PFSK-1 (cell line): ENCODE measurements around the gene ADGRE1.

Experiments used
- FOXP2 ChIP-seq: optimal IDR thresholded peaks from 2 replicates; pipeline ENCODE3; 2011; ENCODE audit warnings: borderline replicate concordance, control low read depth, inconsistent platforms; ENCODE audit not compliant: insufficient read depth; ENCODE audit errors: extremely low read length, extremely low read depth
- POLR2AphosphoS5 ChIP-seq: IDR thresholded peaks from 2 replicates; pipeline ENCODE4 v1.6.1; 2012; ENCODE audit warnings: low read depth, mild to moderate bottlenecking, control low read depth, low read length, moderate library complexity
- SIN3A ChIP-seq: IDR thresholded peaks from 2 replicates; pipeline ENCODE4 v1.6.1; 2012; ENCODE audit warnings: mild to moderate bottlenecking, low read length, moderate library complexity, borderline replicate concordance; ENCODE audit not compliant: insufficient read depth
- TAF1 ChIP-seq: IDR thresholded peaks from 2 replicates; pipeline ENCODE4 v1.6.1; 2012; ENCODE audit warnings: low read length, control low read depth, borderline replicate concordance; ENCODE audit not compliant: insufficient read depth
- TF ChIP-seq, protein P1 (sequence below), 2 experiments: IDR thresholded peaks; 2 replicates each; pipeline versions ENCODE4 v1.6.1 to v1.8.0; 2011 to 2012; ENCODE audit warnings: low read depth in 2 of 2, low read length in 2 of 2, control low read depth in 1 of 2, inconsistent platforms in 1 of 2, mild to moderate bottlenecking in 1 of 2, moderate library complexity in 1 of 2; ENCODE audit not compliant: insufficient read depth in 1 of 2

Gene ADGRE1

DNA sequence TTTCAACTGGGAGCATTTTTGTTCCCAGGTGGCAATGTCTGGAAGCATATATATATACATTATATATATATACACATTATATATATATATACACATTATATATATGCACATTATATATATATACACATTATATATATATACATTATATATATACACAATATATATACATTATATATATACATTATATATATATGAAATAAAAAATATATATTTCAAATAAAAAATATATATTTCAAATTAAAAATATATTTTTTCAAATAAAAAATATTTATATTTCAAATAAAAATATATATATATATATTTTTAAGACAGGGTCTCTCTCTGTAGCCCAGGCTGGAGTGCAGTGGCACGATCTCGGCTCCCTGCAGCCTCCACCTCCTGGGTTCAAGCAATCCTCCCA is 61.5 kb downstream of the ADGRE1 start:
- TF ChIP-seq TAF1: no peak
- TF ChIP-seq, protein P1, sequence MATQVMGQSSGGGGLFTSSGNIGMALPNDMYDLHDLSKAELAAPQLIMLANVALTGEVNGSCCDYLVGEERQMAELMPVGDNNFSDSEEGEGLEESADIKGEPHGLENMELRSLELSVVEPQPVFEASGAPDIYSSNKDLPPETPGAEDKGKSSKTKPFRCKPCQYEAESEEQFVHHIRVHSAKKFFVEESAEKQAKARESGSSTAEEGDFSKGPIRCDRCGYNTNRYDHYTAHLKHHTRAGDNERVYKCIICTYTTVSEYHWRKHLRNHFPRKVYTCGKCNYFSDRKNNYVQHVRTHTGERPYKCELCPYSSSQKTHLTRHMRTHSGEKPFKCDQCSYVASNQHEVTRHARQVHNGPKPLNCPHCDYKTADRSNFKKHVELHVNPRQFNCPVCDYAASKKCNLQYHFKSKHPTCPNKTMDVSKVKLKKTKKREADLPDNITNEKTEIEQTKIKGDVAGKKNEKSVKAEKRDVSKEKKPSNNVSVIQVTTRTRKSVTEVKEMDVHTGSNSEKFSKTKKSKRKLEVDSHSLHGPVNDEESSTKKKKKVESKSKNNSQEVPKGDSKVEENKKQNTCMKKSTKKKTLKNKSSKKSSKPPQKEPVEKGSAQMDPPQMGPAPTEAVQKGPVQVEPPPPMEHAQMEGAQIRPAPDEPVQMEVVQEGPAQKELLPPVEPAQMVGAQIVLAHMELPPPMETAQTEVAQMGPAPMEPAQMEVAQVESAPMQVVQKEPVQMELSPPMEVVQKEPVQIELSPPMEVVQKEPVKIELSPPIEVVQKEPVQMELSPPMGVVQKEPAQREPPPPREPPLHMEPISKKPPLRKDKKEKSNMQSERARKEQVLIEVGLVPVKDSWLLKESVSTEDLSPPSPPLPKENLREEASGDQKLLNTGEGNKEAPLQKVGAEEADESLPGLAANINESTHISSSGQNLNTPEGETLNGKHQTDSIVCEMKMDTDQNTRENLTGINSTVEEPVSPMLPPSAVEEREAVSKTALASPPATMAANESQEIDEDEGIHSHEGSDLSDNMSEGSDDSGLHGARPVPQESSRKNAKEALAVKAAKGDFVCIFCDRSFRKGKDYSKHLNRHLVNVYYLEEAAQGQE (IDR thresholded peaks at IDR 0.05; ENCODE audit: insufficient read depth in 1 of 2, low read depth in 2 of 2, low read length in 2 of 2): no peak
- TF ChIP-seq SIN3A: no peak
- no peak for TF ChIP-seq FOXP2
- TF ChIP-seq POLR2AphosphoS5: no peak

DNA sequence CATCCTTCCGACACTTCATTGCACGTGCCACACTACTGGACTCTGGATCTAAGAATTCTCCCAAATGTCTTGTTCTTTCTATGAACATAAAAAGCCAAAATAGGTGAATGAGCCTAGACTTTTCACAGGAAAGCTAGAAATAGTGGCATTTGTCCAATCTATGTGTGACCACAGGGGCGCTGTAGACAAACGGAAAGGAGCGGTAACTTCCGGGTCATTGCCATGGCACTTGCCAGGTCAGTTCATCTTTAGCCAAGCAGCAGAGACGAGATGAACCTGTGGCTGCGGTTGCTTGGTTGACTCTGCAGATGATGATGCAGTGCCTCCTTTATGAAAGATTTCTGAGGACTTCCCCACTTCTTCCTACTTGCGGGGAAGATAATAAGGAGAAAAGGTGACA is 65.6 kb downstream of the ADGRE1 start:
- no peak for TF ChIP-seq TAF1
- TF ChIP-seq, protein P1 (IDR thresholded peaks at IDR 0.05; ENCODE audit: insufficient read depth in 1 of 2, low read depth in 2 of 2, low read length in 2 of 2): no peak
- TF ChIP-seq SIN3A: no peak
- no peak for TF ChIP-seq POLR2AphosphoS5
- TF ChIP-seq FOXP2: no peak

DNA sequence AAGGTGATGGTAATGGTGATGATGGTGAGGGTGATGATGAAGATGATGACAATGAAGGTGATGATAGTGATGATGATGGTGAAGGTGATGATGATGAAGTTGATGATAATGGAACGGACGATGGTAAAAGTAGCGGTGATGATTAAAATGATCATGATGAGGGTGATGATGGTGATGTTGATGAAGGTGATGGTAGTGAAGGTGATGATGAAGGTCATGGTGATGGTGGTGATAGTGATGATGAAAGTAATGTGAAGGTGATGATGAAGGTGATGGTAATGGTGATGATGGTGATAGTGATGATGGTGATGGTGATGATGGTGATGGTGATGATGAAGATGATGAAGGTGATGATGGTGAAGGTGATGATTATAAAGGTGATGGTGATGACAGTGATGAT is 67.7 kb downstream of the ADGRE1 start:
- TF ChIP-seq FOXP2 (no peak), TAF1 (no peak), SIN3A (no peak)
- TF ChIP-seq, protein P1 (IDR thresholded peaks at IDR 0.05; ENCODE audit: insufficient read depth in 1 of 2, low read depth in 2 of 2, low read length in 2 of 2): no peak

DNA sequence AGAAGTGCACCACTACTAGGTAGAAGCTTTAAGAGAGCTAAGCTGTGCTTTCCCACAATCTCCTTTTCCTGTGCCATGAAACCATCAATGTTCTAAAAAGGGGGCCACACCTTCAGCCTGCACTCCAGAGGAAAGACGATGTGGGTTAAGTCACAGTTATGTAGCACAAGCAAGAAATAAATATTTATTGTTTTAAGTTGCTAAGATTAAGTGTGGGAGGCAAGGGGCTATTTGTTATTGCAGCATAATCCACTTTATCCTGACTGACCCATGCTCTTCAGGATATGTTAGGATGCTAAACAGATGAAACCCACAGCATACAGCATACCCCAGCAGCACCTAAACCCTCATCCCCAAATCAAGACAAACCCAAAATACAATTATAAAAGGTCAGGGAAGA is 69.2 kb downstream of the ADGRE1 start:
- TF ChIP-seq TAF1: no peak
- TF ChIP-seq FOXP2: no peak
- TF ChIP-seq POLR2AphosphoS5: no peak
- TF ChIP-seq, protein P1 (IDR thresholded peaks at IDR 0.05; ENCODE audit: insufficient read depth in 1 of 2, low read depth in 2 of 2, low read length in 2 of 2): no peak
- TF ChIP-seq SIN3A: no peak

DNA sequence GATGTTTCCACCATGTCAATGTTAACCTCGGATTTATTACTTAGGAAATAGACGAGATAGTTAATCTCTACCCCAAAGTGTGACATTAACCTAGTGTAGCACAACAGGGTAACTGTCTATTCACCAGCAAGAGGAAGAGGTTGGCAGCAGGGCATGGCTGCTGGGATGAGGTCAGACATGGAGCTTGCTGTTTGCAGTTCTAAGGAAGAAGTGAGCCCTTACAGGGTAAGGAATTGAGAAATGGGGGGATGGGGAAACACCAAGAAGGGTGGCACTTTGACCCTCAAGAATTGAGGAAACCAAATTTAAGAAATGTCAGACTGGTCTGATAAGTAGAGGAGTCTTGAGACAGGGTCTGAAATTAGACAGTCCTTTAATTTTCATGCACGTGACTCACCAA is 71.4 kb downstream of the ADGRE1 start:
- TF ChIP-seq TAF1 (no peak), POLR2AphosphoS5 (no peak), SIN3A (no peak), FOXP2 (no peak)
- TF ChIP-seq, protein P1 (IDR thresholded peaks at IDR 0.05; ENCODE audit: insufficient read depth in 1 of 2, low read depth in 2 of 2, low read length in 2 of 2): no peak
